Keratinocyte (primary cell): Measurements from ENCODE around the gene NOL3. TPM values are rescaled to one million over a fixed set of nuclear protein-coding genes. Genes with fewer than 3 reads are reported as not detected.
A peak's percentile ranks its signal among the peaks of the same experiment; 100 is the strongest.

ENCODE experiments used
- DNase-seq: peaks from one replicate; pipeline ENCODE4 v3.0.0-alpha.2; 2011; ENCODE audit warnings: low read depth, missing footprints, low spot score
- FAIRE-seq: peaks from 2 replicates; lab custom pipeline; 2011; peaks lifted over from hg19 to GRCh38; lab: Jason Lieb, UNC
- H2AFZ ChIP-seq: 2 replicates; pipeline ENCODE4 v1.6.0; 2012; ENCODE audit warnings: low read length, control low read depth, inconsistent platforms; ENCODE audit not compliant: control insufficient read depth
- H3K27ac ChIP-seq: 2 replicates; pipeline ENCODE4 v1.5.1; 2011; ENCODE audit warnings: low read length; ENCODE audit not compliant: control insufficient read depth, insufficient read depth
- H3K27me3 ChIP-seq: 3 replicates; pipeline ENCODE4 v1.6.0; 2011; ENCODE audit warnings: low read length; ENCODE audit not compliant: control insufficient read depth, insufficient read depth; ENCODE audit errors: extremely low read depth
- H3K36me3 ChIP-seq, 2 experiments: 2 replicates in 1 of 2; 3 replicates in 1 of 2; pipeline ENCODE4 v1.5.1; 2011; ENCODE audit warnings: low read length in 2 of 2, mild to moderate bottlenecking in 1 of 2; ENCODE audit not compliant: control insufficient read depth in 2 of 2, insufficient read depth in 2 of 2; ENCODE audit errors: extremely low read depth in 1 of 2
- H3K4me1 ChIP-seq: 3 replicates; pipeline ENCODE4 v1.5.1; 2011; ENCODE audit warnings: low read length; ENCODE audit not compliant: control insufficient read depth, insufficient read depth; ENCODE audit errors: extremely low read depth
- H3K4me2 ChIP-seq: 3 replicates; pipeline ENCODE4 v1.6.0; 2011; ENCODE audit warnings: low read depth, low read length; ENCODE audit not compliant: control insufficient read depth, insufficient read depth; ENCODE audit errors: extremely low read depth
- H3K4me3 ChIP-seq, 3 experiments: fragments of 200-600 bp in 1 of 3; sonication (generic) in 1 of 3; 2 replicates in 2 of 3; 3 replicates in 1 of 3; pipeline ENCODE4 v1.5.1; 2011 to 2016; ENCODE audit warnings: low read length in 3 of 3, mild to moderate bottlenecking in 3 of 3, control low read depth in 2 of 3, inconsistent platforms in 1 of 3, low read depth in 1 of 3, mixed read lengths in 1 of 3, mixed run types in 1 of 3, moderate library complexity in 1 of 3; ENCODE audit not compliant: control insufficient read depth in 2 of 3, insufficient read depth in 2 of 3; ENCODE audit errors: extremely low read depth in 1 of 3
- H3K79me2 ChIP-seq: 2 replicates; pipeline ENCODE4 v1.6.0; 2012; ENCODE audit warnings: low read length; ENCODE audit not compliant: control insufficient read depth, insufficient read depth
- H3K9ac ChIP-seq: 3 replicates; pipeline ENCODE4 v1.6.0; 2011; ENCODE audit warnings: low read length; ENCODE audit not compliant: control insufficient read depth, insufficient read depth; ENCODE audit errors: extremely low read depth
- H3K9me1 ChIP-seq: 3 replicates; pipeline ENCODE4 v1.6.0; 2011; ENCODE audit warnings: low read length; ENCODE audit not compliant: control insufficient read depth, insufficient read depth; ENCODE audit errors: extremely low read depth
- H3K9me3 ChIP-seq: 2 replicates; pipeline ENCODE4 v1.5.1; 2012; ENCODE audit warnings: low read depth, low read length; ENCODE audit not compliant: control insufficient read depth
- H4K20me1 ChIP-seq: 3 replicates; pipeline ENCODE4 v1.6.0; 2011; ENCODE audit warnings: low read length; ENCODE audit not compliant: control insufficient read depth, insufficient read depth; ENCODE audit errors: extremely low read depth
- EZH2 ChIP-seq: IDR thresholded peaks from one replicate; pipeline ENCODE4 v1.6.1; 2012; ENCODE audit warnings: inconsistent platforms, mild to moderate bottlenecking, low read length, moderate library complexity
- dilution Hi-C: fragments of 300-500 bp; cut with MboI; formaldehyde crosslinking; loops from one replicate; pipeline ENCODE4 v1.7.0; 2020; ENCODE audit warnings: low sequenced_read_pairs; ENCODE audit not compliant: extremely low pct_ligation_motif_present
- polyA plus RNA-seq, 5 experiments: library from polyadenylated mRNA; depleted of rRNA in 3 of 5; stranded (reverse) in 3 of 5; stranded (forward) in 1 of 5; unstranded in 1 of 5; fragments of >200 nt; gene quantifications; 1 replicate in 1 of 5; 2 replicates in 3 of 5; 3 replicates in 1 of 5; pipeline versions ENCODE4 v1.2.1 to v1.2.3, GENCODE V29; 2011 to 2012; ENCODE audit warnings: missing spikeins in 2 of 5, low read depth in 1 of 5, low replicate concordance in 1 of 5
- TF ChIP-seq, protein P1 (sequence below), 3 experiments: IDR thresholded peaks in 1 of 3; conservative IDR thresholded peaks in 1 of 3; optimal IDR thresholded peaks in 1 of 3; 2 replicates in 2 of 3; 3 replicates in 1 of 3; pipeline versions ENCODE3 to v1.5.1; 2011; ENCODE audit warnings: low read length in 3 of 3, mild to moderate bottlenecking in 3 of 3, moderate library complexity in 2 of 3, control low read depth in 1 of 3, inconsistent platforms in 1 of 3; ENCODE audit not compliant: insufficient read depth in 2 of 3; ENCODE audit errors: extremely low read depth in 1 of 3

Gene NOL3
- polyA plus RNA-seq, 1 donor (not counting 4 experiments of a cell fraction or from before 2014, with no cell fraction given): 16.8 TPM

DNA sequence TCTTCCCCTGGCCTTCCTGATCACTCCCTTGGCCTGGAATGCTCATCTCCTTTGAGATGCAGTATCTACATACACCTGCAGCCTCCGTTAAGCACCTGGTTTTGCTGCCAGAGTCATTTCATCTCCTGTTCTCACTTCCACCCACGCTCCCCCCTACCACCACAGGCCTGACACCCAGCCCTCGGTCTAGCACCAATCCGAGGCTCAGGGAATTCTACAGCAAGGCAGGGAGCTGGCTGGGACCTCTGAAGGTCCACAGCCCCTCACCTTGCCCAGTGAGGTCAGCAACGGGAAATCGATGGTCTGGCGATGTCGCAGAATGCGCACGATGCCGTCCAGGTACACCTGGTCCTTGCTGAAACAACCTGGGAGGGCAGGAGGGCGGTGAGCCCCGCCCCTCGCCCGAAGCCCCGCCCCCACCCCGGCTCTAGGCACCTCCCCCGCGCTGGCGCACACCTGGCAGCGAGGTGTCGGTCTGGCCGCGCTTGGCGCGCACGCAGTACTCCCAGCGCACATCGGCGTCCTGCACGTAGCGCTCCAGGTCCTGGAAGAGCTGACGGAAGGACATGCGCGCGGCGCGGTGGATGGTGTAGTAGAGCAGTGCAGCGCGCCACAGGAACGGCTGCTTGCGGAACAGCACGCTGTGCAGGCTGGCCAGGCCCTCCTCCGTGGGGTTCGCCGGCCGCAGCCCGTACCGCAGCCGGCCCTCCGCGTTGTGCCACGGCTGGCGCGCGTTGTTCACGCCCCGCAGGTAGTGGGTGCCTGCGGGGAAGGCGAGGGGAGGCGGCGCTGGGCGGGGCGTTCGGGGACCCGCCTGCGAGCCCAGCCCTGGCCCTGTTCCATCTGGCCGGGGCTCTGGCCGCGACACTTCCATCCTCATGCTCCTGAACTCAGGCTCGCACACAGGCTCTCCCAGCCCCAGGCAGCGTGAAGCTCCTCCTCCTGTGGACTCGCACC is 7.7 kb downstream of the NOL3 start:
- H3K27me3 ChIP-seq: no peaks in the 10 kb centered on the region
- H4K20me1 ChIP-seq: no peaks in the 10 kb centered on the region
- H3K9me3 ChIP-seq: no peaks in the 10 kb centered on the region
- TF ChIP-seq, protein P1, sequence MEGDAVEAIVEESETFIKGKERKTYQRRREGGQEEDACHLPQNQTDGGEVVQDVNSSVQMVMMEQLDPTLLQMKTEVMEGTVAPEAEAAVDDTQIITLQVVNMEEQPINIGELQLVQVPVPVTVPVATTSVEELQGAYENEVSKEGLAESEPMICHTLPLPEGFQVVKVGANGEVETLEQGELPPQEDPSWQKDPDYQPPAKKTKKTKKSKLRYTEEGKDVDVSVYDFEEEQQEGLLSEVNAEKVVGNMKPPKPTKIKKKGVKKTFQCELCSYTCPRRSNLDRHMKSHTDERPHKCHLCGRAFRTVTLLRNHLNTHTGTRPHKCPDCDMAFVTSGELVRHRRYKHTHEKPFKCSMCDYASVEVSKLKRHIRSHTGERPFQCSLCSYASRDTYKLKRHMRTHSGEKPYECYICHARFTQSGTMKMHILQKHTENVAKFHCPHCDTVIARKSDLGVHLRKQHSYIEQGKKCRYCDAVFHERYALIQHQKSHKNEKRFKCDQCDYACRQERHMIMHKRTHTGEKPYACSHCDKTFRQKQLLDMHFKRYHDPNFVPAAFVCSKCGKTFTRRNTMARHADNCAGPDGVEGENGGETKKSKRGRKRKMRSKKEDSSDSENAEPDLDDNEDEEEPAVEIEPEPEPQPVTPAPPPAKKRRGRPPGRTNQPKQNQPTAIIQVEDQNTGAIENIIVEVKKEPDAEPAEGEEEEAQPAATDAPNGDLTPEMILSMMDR (optimal IDR thresholded peaks at IDR 0.05 in 1 of 3, IDR thresholded peaks at IDR 0.05 in 1 of 3, conservative IDR thresholded peaks at IDR 0.05 in 1 of 3; ENCODE audit: extremely low read depth in 1 of 3, insufficient read depth in 2 of 3, low read length in 3 of 3): peak in 2 of 3 experiments; percentile 8 to 19
- TF ChIP-seq EZH2: no peak
- no peak for DNase-seq
- H3K79me2 ChIP-seq: peaks cover 6% of the 10 kb centered on the region
- H3K9ac ChIP-seq: peak overlapping the region; percentile 44
- H3K36me3 ChIP-seq: peaks cover 0 to 3% of the 10 kb centered on the region in 2 experiments
- FAIRE-seq: peak; percentile 17
- peak overlapping the region; percentile 35 to 48 (median 48) for H3K4me3 ChIP-seq
- H3K4me2 ChIP-seq: peak overlapping the region; percentile 75
- H3K4me1 ChIP-seq: peaks cover 57% of the 10 kb centered on the region
- no peak overlapping the region for H3K27ac ChIP-seq
- H3K9me1 ChIP-seq: no peaks in the 10 kb centered on the region
- dilution Hi-C loops: no loop called here
- H2AFZ ChIP-seq: peak overlapping the region; percentile 58

DNA sequence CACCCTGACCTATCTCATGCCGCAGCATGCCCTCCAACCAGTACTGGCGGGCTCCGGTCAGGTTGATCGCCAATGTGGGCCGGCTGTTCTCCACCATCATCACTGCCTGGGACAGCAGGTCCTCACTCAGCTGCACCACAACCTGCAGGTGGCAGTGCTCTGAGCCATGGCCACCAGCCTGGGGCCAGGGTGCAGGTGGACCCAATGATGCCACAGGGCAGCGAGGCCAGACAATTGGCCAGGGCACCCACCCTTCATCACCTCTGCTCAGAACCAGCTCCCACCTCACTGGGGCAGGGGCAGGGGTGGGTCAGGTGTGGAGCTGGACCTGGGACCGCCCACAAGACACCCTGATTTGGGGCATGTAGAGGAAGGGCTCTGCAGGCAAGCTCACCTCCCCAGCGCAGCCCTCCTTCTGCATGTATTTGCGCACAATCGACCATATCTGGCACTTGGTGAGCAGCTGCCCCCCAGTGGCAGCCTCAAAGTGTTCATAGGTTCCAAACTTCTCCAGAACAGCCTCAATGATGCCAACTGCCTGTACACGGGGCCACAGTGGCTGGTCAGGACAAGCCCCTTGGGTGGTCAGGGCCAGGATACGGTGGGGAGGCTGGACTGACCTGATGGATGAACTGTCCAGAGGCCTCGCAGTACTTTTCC is 9.2 kb downstream of the NOL3 start:
- FAIRE-seq: no peak
- DNase-seq: no peak

More for the DNA sequence above, 9.2 kb downstream of the NOL3 start:
- Histone ChIP-seq H3K9me1 (no peaks in the 10 kb centered on the region), H3K79me2 (peaks cover 7% of the 10 kb centered on the region), H3K4me1 (peaks cover 44% of the 10 kb centered on the region), H3K27ac (no peak overlapping the region), H3K27me3 (no peaks in the 10 kb centered on the region), H3K9me3 (no peaks in the 10 kb centered on the region), H3K9ac (no peak overlapping the region), H3K36me3 (peaks cover 0 to 3% of the 10 kb centered on the region in 2 experiments), H3K4me3 (no peak overlapping the region), H2AFZ (no peak overlapping the region), H3K4me2 (peak overlapping the region; percentile 1), H4K20me1 (no peaks in the 10 kb centered on the region)
- TF ChIP-seq EZH2: no peak
- TF ChIP-seq, protein P1 (optimal IDR thresholded peaks at IDR 0.05 in 1 of 3, IDR thresholded peaks at IDR 0.05 in 1 of 3, conservative IDR thresholded peaks at IDR 0.05 in 1 of 3; ENCODE audit: extremely low read depth in 1 of 3, insufficient read depth in 2 of 3, low read length in 3 of 3): peak; percentile 26 to 61 (median 31)
- dilution Hi-C loops: no loop called here
